HG03432 (cell line): Measurements from ENCODE around the gene TAF12.
A peak's percentile ranks its signal among the peaks of the same experiment; 100 is the strongest.
"Not testable (repeated sequence)": the region's sequence is repeated elsewhere in the genome, so short reads cannot be mapped to it uniquely, and the experiment has no call there.

Source experiments
- ATAC-seq: cut with Tn5 transposase; IDR thresholded peaks from one replicate; pipeline ENCODE4 v1.9.1; 2021; ENCODE audit warnings: mild to moderate bottlenecking, moderate library complexity; ENCODE audit not compliant: unreplicated experiment

Gene TAF12

DNA sequence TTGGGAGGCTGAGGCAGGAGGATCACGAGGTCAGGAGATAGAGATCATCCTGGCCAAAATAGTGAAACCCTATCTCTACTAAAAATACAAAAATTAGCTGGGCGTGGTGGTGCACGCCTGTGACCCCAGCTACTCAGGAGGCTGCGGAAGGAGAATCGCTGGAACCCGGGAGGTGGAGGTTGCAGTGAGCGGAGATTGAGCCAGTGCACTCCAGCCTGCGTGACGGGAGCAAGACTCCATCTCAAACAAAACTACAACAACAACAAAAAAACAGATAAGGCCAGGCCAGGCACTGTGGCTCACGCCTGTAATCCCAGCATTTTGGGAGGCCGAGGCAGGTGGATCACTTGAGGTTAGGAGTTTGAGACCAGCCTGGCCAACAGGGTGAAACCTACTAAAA lies 2.5 kb upstream of the TAF12 start:
- ATAC-seq = not testable (repeated sequence)

- no peak for ATAC-seq
Measured at GRCh38 chr1:28644494-28644893, 1.6 kb upstream of the TAF12 start.

DNA sequence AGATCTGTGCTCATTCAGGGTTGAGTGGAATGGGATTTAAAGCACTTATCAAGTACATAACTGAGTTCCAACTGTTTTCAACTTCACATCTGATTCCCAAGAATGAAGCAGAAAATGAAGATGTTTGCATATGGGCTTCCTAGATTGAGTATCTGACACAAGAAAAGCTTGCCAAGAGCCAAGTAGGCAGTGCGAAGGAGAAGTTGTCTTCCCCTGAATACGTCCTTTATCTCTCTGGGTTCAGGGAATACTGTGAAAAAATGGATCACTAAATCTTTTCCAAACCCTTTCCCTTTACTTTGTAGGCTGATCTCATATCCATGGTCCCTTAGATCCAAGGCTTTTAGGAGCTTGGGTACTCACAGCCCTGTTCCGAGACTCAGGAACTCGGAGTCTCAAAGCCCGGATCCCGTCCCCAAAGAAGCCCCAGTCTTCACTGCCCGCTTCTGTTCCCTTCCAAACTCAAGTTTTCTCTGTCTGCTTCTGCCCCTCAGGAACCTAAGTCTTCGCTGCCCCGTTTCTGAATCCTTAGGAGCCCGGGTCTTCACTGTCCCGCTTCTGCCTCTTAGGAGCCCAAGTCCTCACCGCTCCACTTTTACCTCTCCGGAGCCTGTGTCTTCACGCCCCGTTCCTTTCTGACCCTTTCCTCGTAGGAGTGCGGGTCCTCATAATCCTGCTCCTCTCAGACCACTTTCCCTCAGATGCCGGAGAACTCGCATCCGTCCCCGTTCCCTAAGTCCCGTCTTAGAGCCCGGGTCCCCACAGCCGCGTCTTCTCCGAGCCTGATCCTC lies 616 bp downstream of the TAF12 start:
- peak; percentile 13 for ATAC-seq

- no peak for ATAC-seq
Measured at GRCh38 chr1:28640766-28641165, 2.1 kb downstream of the TAF12 start.

DNA sequence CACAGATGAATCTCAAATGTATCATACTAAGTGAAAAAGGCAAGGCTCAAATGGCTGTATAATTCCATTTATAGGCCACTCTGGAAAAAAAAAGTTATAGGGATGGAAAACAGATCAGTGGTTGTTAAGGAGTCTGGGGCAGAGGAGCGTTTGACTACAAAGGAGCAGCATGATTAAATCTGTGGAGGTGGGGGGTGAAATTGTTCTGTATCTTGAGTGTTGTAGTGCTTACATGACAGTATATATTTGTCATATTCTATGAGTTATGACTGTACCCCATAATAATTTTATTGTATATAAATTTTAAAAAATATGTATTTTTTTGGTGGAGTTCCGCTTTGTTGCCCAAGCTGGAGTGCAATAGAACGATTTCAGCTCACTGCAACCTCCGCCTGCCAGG lies 10.3 kb downstream of the TAF12 start:
- ATAC-seq = no peak

DNA sequence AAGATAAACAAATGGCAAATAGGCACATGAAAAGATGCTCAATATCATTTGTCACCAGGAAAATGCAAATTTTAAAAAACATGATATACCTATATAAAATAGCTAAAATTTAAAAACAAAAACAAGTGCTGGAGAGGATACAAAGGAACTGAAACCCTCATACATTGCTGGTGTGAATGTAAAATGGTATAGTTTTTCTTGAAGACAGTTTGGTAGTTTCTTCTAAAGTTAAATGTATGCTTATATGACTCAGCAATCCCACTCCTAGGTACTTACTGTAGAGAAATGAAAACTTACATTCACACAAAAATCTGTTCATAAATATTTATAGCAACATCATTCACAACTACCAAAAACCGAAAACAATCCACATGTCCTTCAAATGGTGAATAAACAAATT lies 11.2 kb downstream of the TAF12 start:
- ATAC-seq = no peak

- ATAC-seq = no peak
Measured at GRCh38 chr1:28613175-28613574, 29.7 kb downstream of the TAF12 start.

- no peak for ATAC-seq
Measured at GRCh38 chr1:28606771-28607170, 36.1 kb downstream of the TAF12 start.

- ATAC-seq = no peak
Measured at GRCh38 chr1:28604962-28605361, 37.9 kb downstream of the TAF12 start.

DNA sequence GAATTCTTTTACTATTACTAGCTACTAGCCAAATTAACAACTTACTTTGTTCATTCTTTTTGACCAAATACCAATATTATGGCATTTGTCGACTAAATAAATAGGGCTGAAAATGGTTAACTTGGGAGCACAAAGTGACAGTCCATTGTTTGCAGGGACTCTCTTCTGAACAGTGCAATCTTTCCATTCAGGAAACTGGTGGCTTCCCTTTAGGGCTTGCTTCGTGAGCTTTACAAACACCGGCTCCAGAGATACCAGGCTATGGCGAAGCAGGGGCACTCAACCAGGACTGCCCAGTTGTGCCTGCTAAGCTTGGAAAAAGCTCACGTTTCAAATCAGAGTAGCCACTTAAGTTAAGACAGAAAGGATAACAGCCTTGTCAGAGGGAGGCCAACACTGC lies 38.5 kb downstream of the TAF12 start:
- ATAC-seq = no peak

DNA sequence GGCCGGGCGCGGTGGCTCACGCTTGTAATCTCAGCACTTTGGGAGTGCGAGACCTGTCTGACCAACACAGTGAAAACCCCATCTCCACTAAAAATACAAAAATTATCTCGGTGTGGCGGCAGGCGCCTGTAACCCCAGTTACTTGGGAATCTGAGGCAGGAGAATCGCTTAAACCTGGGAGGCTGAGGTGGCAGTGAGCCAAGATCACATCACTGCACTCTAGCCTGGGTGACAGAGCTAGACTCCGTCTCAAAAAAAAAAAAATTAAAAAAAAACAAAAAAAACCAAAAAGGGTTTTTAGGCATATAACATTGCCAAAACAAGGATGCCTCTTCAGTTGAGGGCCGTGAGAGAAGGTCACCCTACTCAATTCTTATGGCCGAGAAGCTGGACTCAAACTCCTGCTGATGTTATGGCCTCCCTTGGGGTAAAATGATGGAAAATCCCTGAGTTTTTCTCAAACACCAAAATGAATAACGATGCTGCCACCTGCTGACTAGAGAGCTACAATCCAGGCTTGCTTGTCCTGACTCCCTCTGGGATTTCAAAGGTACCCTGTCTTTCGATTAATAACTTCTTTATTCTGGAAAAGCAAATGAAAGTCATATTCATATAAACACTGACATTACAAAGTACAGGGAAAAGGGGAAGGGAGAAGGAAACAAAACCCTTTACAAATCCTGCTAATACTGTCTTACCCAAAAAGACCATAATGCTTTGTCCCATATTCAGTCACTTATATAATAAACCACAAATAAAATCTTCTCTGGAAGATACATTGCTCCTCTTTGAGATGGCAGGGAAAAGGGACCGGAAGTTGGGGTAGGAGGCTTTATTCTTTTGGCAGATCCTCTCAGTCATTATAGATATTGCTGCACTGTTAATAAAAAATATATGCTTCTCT lies 40.1 kb downstream of the TAF12 start:
- ATAC-seq = no peak

- no peak for ATAC-seq
Measured at GRCh38 chr1:28601696-28602095, 41.2 kb downstream of the TAF12 start.

DNA sequence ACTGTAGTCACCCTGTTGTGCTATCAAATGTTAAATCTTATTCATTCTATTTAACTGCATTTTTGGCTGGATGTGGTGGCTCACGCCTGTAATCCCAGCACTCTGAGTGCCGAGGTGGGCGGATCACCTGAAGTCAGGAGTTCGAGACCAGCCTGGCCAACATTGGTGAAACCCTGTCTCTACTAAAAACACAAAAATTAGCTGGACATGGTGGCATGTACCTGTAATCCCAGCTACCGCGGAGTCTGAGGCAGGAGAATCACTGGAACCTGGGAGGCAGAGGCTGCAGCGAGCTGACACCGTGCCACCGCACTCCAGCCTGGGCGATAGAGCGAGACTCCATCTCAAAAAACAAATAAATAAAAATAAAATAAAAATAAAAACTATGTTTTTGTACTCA lies 46.6 kb downstream of the TAF12 start:
- not testable (repeated sequence) for ATAC-seq

DNA sequence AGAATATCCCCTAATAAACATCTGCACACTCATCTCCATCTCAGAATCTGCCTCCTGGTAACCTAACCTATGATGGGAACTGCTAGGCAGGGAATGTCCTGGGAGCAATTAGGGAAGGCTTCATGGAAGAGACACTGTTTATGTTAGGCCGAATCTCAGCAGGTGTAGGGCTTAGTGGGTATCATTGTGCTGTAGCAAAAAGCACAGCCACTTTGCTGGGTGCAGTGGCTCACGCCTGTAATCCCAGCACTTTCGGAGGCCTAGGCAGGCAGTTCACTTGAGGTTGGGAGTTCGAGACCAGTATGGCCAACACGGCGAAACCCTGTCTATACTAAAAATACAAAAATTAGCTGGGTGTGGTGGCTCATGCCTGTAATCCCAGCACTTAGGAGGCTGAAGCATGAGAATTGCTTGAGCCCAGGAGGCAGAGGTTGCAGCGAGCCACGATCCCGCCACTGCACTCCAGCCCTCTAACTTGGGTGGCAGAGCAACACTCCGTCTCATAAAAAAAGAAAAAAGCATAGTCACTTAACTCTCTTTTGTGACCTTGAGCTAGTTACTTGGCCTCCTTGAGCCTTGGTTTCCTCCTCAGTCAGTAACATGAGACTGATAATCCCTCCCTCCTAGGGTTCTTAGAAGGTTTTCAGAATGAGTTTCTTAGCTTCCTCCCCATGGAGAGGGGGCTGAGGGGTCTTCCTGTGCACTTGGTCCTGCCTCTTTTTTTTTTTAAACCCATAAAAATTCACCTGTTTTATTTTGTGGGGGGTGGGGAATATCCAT lies 47.3 kb downstream of the TAF12 start:
- no peak for ATAC-seq

DNA sequence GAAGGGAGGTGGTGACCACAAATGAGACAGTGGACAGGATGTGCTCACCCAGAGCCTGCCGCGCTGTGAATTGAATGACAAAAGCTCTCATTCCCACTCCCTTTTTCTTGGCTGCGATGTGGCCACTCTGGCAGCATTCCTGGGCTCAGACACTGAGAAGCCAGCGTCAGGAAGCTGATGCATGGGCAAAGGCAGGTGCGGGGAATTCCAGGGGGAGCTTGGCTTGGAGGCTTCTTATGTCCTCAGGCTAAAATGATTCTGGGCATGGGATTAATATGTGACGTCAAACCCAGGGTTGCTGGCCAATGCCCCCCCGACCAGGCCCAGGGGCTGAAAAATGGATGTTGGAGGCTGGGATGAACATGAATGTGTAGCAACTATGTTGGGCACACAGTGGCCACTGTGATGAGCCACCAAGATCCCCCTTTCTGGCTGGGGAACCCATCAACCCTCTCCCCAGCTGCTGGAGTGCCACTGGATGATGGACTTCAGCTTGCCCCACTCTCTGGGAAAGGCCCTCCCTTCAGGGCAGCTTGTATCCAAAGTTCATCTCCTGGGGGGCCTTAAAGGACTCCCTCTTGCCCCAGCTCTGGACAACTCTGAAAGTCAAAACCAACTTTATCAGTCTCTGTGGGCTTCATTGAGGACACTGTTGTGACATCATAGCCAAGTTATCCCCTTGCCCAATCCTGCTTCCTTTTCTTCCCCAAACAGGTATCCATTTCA lies 48.0 kb downstream of the TAF12 start:
- not testable (repeated sequence) for ATAC-seq

GRCh38 chr1:28593988-28594356 lies 48.9 kb downstream of the TAF12 start:
- ATAC-seq = not testable (repeated sequence)

DNA sequence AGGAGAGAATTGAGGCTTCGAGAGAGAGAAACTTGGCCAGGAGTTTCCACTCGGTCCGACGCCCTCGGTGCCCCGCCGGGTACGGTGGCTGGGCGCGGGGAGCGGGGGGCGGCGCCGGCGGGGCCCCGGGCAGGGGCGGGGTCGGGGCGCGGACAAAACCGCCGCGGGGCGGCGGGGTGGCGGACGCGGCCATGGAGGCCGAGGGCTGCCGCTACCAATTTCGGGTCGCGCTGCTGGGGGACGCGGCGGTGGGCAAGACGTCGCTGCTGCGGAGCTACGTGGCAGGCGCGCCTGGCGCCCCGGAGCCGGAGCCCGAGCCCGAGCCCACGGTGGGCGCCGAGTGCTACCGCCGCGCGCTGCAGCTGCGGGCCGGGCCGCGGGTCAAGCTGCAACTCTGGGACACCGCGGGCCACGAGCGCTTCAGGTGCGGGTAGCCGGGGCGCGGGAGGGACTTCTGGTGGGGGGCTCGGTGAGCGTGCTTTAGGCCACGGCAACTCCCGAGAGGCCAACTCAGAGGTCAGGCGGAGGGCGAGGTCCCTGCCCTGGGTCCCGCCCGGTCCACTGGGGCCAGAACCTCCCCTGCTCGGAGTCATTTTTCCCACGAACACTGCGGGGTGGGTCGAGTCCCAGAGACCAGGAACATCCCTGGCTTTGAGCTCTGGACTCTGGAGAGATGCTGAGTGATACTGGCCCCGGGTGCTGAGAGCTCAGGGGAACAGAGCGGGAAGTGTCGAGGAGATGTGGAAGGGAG lies 50.4 kb downstream of the TAF12 start:
- peak; percentile 55 for ATAC-seq

DNA sequence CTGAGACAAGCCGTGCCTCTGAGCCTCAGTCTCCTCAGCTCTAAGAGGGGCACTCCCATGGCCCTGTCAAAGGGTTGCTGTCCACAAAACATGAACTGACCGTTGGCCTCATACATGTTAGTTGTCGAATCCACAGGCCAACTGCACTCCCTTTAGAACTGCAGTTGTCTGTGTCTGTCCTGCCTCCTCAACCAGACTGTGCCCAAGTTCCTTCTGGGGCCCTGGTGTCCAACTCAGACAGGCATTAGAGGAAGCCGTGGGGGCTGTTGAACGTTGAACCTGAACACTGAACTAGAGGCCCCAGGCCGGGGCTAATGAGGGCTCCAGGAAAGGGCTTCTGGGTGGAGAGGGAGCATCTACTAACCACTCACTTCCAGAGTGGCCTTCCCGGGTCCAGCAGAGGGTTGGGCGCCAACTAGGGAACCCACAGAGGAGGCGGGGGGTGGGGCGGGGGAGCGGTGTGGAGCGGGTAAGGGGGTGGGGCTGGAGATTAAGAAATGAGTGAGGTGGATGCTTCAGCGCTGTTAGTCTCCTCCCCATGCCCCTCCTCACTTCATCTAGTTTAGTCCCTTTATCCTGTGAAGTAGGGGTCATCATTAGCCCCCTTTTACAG lies 51.1 kb downstream of the TAF12 start, which contains the start of gene RAB42:
Gene RAB42, plus strand, starts transcription at position 558 of the 613 bp plus-strand sequence. CDS start 247 bp downstream, outside the sequence.
- ATAC-seq = peak; percentile 26
